ENCODE results near the gene TMIGD1.
A peak's percentile ranks its signal among the peaks of the same experiment; 100 is the strongest.

The TMIGD1 gene, protein sequence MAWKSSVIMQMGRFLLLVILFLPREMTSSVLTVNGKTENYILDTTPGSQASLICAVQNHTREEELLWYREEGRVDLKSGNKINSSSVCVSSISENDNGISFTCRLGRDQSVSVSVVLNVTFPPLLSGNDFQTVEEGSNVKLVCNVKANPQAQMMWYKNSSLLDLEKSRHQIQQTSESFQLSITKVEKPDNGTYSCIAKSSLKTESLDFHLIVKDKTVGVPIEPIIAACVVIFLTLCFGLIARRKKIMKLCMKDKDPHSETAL

GRCh38 chr17:30333503-30334360, at the start of gene TMIGD1:
Gene TMIGD1 (minus strand): TSS chr17:30334057. CDS start chr17:30332133, 1,924 bp downstream.
- DNase-seq (ENCODE audit: low read depth in 3 of 3): no peak

DNA sequence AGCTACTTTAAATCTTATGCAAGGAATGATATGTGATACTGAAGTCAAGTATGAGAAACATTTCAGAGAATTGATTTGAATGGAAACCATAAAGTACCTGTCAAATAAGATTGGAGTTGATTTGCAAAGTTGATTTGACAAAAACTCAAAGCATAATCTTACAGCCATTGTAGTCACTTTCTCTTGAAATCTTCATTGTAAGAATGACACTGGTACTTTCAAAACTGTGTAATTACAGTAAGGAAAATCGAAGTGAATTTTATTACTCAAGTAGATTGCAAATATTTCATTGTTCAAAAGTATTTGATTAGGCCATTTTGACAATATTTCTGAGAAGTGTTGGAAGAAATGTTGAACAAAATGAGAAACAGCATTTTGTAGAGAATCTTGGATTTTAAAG, 48.5 kb upstream of the TMIGD1 start:
- DNase-seq (ENCODE audit: low read depth in 3 of 3): no peak

DNA sequence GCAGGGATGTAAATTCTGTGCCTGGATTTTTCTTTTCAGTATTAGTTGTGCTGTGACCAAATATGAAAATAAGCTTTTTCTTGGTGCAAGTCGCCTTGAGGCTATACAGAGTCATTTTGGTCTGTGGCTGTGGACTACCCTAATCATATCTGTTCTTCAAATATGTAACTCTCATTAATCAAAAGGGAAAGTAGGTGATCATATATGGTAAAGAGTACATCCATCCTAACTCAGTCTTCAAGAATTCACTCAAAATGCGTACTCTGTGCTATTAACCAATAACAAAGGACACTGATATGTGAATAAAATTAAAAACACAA, 47.4 kb upstream of the TMIGD1 start:
- DNase-seq (ENCODE audit: low read depth in 3 of 3): no peak

DNA sequence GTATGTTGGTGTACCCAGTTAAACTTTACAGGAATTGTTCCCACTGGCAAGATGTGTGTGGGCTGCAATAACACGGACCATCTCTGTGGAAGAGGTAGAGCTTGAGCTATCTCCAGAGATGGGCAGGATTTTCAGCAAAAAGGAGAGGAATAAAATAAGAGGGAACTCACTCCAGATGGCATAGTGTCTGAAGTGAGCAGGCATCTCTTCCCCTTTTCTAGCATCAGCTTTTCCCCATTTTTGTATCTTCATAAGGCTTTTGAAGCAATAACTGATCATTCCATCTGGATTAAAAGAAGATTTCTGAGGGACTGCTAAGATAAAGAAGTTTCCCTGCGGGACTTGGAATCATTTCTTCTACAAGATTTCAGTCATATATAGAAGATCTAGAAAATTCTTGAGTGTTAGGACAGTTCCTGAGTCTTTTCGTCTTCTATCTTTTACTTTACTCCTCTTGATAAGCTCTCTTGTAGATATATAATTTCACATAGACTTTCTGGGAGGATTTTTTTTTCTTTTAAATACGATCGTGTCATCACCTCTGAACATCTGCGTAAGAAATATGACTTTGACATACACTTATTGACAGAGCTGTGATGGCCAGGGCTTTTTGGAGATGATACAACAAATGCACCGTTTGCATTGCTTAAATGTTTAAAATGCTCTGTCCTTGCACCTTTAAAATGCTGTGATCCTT, 46.9 kb upstream of the TMIGD1 start:
- DNase-seq (ENCODE audit: low read depth in 3 of 3): no peak

DNA sequence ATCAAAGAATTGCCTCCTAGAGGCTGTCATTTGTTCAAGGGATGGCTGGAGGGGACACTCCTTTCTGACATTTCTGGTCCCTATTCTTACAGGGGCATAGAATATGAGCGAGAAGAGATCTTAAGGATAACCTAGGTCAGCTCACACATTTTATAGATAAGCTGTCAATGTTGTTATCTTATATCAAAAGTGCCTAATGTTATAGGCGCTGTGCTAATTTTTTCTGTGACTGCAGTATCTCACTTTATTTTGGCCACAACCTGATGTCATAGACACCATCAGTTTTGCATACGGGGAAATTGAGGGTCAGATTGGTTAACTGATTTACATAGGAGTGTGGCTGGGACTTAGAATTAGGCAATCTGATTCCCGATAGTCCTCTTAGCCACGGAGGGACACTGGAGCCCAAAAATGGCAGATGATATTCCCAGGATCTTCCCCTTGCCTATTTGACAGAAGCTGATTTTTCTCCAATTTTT, 46.1 kb upstream of the TMIGD1 start:
- no peak for DNase-seq (ENCODE audit: low read depth in 3 of 3)

DNA sequence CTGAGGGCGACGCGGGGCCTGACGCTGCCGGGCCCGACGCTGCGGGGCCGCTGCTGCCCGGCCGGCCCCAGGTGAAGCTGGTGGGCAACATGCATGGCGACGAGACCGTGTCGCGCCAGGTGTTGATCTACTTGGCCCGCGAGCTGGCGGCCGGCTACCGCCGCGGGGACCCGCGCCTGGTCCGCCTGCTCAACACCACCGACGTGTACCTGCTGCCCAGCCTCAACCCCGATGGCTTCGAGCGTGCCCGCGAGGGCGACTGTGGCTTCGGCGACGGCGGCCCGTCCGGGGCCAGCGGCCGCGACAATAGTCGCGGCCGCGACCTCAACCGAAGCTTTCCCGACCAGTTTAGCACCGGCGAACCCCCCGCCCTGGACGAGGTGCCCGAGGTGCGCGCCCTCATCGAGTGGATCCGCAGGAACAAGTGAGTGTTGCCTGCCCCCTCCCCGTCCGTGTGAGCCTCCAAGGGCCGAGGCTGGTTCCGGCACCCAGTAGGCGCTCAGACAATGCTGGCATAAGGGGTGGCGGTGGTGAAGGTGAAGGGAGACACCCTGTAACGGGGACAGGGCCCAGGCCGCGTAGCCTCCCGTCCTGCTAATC, 45.5 kb upstream of the TMIGD1 start:
- peak in 2 of 3 experiments; percentile 15 to 18 for DNase-seq (ENCODE audit: low read depth in 3 of 3)

- DNase-seq (ENCODE audit: low read depth in 3 of 3): peak; percentile 95 to 97 (median 95)
These were observed 45.0 kb upstream of the TMIGD1 start, which contains the start of gene CPD for GRCh38 chr17:30378825-30379302. Gene CPD (plus strand): TSS chr17:30378927. CDS start chr17:30378981, 54 bp downstream.

GRCh38 chr17:30378241-30378824, 44.5 kb upstream of the TMIGD1 start:
- DNase-seq (ENCODE audit: low read depth in 3 of 3): peak in 2 of 3 experiments; percentile 27 to 34

DNA sequence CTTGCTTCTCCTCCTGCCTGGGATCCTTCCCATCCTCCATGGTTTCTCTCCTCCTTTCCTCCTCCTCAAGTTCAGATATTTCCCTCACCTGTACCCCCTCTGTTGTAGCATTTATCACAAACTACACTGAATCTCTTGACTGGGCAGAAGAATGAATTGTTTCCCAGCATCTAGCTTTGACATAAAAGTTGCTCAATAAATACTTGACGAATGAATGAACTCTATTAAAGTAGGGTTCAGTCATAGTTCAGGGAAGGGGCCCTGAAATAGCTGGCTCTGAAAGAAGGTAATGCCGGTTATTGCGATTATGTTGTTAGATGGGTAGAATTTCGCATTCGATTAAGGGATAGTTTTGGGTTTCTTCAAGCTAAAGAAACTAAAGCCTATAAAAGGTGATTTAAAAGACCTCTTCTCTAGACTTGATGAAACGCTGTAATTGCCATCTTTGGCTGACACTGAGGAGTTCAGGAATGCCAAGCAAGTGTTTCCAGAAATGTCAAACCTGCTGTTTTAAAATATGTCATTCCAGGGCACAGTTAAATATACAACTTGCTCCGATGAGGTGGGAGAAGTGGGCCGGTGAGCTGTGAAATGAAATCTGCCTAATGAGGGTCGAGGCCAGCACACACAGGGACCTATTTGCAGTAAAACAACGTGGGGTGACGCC, 43.9 kb upstream of the TMIGD1 start:
- DNase-seq (ENCODE audit: low read depth in 3 of 3): no peak

DNA sequence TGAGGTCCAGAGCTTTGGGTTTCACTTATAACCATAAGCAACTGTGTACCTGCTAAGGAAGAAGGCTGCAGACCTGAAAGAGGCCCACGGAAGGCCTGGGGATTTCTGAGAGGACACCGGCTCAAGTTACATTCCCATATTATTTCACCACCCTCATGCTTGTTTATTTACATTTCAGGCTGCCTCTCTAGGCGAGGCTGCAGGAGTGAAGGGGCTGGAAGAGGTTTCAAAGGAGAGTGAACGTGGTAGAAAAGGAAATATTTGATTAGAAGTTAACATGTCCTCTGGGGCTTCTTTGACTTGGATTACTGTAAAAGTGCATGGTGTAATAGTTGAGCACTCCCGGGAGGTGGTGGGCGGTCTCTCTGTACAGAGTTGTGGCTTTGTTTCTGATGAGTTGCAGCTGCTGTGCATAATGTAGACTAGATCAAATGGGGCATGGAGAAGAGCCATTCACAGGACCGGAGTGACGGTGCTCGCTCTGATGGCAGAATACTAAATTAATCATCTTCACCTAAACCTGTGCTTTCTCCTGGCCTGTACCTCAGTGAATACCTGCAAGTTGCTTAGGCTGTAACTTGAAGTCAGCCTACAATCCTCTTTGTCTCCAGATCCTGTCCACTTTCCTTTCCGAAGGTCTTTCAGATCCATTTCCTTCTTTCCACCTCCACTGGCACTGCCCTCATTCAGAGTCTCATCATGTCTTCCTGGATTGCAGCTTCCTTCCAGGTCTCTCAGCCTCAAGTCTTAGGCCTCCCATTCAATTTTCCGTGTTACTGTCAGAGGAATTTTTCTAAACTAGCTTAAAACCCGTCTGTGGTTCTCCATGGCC, 43.0 kb upstream of the TMIGD1 start:
- DNase-seq (ENCODE audit: low read depth in 3 of 3): peak in 2 of 3 experiments; percentile 26

DNA sequence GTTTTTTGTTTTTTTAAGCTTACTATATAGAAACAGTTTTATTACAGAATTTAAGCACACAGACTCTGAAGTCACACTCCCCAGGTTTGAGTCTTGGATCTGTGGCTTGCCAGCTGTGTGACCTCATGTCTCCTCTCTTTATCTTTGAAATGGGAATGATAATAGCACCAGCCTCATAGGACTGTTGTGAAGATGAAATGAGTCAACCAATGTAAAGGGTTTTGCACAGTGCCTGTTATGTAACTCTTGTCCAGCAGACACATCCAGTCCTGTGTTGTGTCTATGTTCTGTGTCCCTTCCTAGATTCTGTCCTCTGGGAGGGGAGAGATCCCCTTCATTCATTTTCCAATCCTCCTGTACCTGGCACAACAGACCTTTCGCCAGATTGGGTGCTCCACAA, 41.8 kb upstream of the TMIGD1 start:
- no peak for DNase-seq (ENCODE audit: low read depth in 3 of 3)

- no peak for DNase-seq (ENCODE audit: low read depth in 3 of 3)
These were observed 38.9 kb upstream of the TMIGD1 start for GRCh38 chr17:30372755-30373154.

GRCh38 chr17:30369995-30370394, 36.1 kb upstream of the TMIGD1 start:
- no peak for DNase-seq (ENCODE audit: low read depth in 3 of 3)

DNA sequence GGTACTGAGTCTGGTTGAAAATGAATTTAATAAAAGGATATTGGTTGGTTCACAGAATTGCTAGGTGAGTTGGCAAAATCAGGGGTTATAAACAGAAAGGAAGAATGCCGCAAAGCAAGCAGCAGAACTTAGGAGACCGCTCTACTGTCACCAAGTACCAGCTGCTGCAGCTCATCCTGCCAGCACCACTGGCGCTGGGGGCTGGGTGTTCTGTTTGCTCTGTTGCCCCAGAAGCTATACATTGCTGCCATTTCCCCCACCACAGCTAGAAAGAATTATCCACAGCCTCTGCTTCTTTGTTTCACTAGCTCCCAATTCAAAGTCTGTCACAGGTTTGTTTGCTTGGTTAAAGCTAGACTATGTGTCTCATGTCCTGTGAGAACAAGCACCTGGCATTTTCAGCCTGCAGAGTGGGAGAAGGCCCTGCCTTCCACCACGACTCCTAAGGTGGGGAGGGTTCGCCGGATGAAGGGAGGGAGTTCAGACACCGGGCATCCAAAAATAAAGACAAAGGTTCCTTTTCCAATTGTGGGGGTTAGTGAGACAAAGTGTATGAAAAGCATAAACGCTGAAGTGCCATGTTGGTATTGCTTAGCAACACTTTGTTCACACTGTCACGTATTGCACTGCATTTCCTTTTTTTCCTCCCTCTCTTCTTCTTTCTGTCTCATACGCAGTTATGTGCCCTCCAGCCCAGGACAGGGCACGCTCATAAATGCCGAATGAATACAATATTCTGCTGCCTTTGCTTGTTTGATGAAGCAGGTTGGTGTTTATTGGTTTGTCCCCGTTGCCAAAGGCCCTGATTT, 35.3 kb upstream of the TMIGD1 start:
- no peak for DNase-seq (ENCODE audit: low read depth in 3 of 3)

DNA sequence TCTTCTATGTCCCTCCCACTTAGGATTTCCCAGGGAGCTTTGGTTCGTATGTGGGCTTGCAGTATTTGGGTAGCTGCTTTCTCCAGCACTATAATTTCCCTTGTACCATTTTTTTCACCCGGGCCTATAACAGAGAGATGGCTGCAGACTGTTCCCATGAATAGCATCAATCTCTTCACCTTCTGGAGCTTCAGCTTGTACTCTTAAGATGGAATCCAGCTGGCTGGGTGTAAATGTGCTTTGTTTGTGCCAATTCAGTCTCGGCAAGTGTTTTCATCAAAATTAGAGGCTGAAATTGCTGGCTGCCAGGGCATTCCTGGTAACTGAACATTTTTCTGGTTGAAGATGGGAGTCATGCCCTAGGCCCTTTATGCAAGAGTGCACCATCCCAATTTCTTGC, 32.7 kb upstream of the TMIGD1 start:
- no peak for DNase-seq (ENCODE audit: low read depth in 3 of 3)

- DNase-seq (ENCODE audit: low read depth in 3 of 3): peak; percentile 29 to 76 (median 66)
These were observed 29.9 kb upstream of the TMIGD1 start for GRCh38 chr17:30363715-30364202.

DNA sequence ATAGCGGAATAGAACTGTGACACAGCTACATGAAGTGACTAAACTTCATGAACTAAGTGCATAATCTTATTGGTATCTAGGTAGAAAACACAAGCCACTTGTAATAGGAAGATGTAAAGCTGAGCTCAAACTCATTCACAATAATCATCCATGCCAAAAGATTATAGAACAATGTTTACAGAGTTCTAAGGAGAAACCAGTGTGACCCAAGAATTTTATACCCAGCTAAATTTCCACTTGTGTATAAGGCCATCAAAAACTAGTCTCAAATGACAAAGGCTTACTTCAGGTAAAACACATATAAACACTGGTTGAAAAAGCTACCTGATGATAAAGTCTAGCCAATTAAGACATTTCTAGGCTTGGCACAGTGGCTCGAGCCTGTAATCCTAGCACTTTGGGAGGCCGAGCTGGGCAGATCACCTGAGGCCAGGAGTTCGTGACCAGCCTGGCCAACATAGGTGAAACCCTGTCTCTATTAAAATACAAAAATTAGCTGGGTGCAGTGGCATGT, 28.0 kb upstream of the TMIGD1 start:
- DNase-seq (ENCODE audit: low read depth in 3 of 3): no peak

- no peak for DNase-seq (ENCODE audit: low read depth in 3 of 3)
These were observed 26.4 kb upstream of the TMIGD1 start for GRCh38 chr17:30360086-30360808.

Measured in stimulated activated CD4-positive, alpha-beta T cell treated with anti-CD3 and anti-CD28 coated beads, TNF-alpha, amount 100 ng/mL, for 4 hours (primary cell).